ENCODE data around the gene POM121C.
"Not testable (repeated sequence)": the region's sequence is repeated elsewhere in the genome, so short reads cannot be mapped to it uniquely, and the experiment has no call there.

GRCh38 chr7:75421798-75422710 is 64.0 kb downstream of the POM121C start:
- not testable (repeated sequence) for TF ChIP-seq CTCF (IDR thresholded peaks at IDR 0.05); ZFX (IDR thresholded peaks at IDR 0.05; ENCODE audit: borderline replicate concordance)
